ENCODE results near the gene CDKN2A. TPM values are rescaled to one million over a fixed set of nuclear protein-coding genes. Genes with fewer than 3 reads are reported as not detected.

CDKN2A gene
- total RNA-seq, 1 donor from 2014 or later, result not detected

DNA sequence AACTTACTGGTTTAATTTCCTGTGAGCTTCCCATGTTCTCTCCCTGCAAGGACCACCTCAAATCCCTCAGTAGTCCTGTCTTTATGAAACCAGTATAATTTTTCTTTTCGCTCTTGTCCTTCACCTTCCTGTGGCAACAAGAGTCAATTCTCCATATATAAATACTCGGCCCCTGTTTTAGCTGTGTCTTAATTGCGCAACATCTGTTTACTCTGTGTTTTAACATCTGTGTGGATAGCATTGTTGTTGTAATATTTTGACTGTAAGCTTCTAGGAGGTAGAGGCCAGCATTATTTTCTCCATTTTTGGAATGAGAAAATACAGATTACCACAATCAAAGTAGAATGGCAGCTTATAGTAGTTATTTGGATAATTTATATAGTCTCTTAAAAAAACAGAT is 45.1 kb upstream of the CDKN2A start:
- Mint-ChIP-seq H3K27ac (ENCODE audit: unreplicated experiment) (no peak overlapping the region), H3K9me3 (ENCODE audit: unreplicated experiment) (no peaks in the 10 kb centered on the region), H3K4me1 (ENCODE audit: unreplicated experiment) (no peaks in the 10 kb centered on the region), H3K36me3 (ENCODE audit: low read depth, unreplicated experiment) (no peaks in the 10 kb centered on the region), H3K27me3 (ENCODE audit: unreplicated experiment) (no peaks in the 10 kb centered on the region), H3K4me3 (ENCODE audit: unreplicated experiment) (no peak overlapping the region)
- TF ChIP-seq, protein P1, sequence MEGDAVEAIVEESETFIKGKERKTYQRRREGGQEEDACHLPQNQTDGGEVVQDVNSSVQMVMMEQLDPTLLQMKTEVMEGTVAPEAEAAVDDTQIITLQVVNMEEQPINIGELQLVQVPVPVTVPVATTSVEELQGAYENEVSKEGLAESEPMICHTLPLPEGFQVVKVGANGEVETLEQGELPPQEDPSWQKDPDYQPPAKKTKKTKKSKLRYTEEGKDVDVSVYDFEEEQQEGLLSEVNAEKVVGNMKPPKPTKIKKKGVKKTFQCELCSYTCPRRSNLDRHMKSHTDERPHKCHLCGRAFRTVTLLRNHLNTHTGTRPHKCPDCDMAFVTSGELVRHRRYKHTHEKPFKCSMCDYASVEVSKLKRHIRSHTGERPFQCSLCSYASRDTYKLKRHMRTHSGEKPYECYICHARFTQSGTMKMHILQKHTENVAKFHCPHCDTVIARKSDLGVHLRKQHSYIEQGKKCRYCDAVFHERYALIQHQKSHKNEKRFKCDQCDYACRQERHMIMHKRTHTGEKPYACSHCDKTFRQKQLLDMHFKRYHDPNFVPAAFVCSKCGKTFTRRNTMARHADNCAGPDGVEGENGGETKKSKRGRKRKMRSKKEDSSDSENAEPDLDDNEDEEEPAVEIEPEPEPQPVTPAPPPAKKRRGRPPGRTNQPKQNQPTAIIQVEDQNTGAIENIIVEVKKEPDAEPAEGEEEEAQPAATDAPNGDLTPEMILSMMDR (IDR thresholded peaks at IDR 0.05; ENCODE audit: unreplicated experiment), result no peak
- no peak for DNase-seq (ENCODE audit: low spot score)

GRCh38 chr9:22037954-22038690 is 43.9 kb upstream of the CDKN2A start:
- no peaks in the 10 kb centered on the region for H3K27me3 Mint-ChIP-seq (ENCODE audit: unreplicated experiment)
- no peak overlapping the region for H3K27ac Mint-ChIP-seq (ENCODE audit: unreplicated experiment)
- DNase-seq (ENCODE audit: low spot score), result no peak
- H3K4me1 Mint-ChIP-seq (ENCODE audit: unreplicated experiment), result no peaks in the 10 kb centered on the region
- H3K4me3 Mint-ChIP-seq (ENCODE audit: unreplicated experiment), result no peak overlapping the region
- no peaks in the 10 kb centered on the region for H3K36me3 Mint-ChIP-seq (ENCODE audit: low read depth, unreplicated experiment)
- TF ChIP-seq, protein P1 (IDR thresholded peaks at IDR 0.05; ENCODE audit: unreplicated experiment), result peak; percentile 61
- H3K9me3 Mint-ChIP-seq (ENCODE audit: unreplicated experiment), result no peaks in the 10 kb centered on the region

DNA sequence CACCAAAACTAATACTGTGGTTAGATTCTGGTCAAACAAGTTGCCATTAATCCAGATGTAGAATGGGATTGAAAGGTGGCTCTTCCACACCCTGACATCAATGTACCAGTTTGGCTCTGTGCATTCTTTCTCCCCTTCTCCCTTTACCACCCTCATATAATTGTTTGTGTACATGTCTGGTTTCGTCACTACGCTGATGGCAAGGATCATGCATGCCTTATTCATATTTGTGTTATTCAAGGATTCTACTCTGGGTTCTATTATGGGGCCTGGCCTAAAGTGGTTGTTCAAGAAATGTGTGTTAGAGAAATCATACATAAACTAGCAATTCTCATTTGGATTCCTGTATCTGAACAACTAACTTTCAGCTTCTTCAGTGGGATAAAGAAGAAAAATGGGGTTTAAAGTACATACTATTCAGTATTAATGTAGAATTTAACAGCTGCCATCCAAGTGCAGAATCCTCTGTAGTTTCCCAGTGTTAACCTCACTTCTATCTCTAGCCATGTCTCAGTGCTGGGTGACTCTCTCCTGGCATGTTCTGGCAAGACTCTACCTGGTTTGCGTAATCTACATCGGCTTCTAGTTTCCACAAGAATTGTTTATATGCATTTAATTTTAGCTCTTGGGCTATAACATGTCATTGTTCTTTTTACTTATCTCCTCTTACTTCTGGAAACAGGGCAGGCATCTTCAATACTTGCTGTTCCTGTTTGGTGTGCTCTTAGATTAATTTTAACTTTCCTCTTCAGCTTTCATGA is 42.9 kb upstream of the CDKN2A start:
- H3K27me3 Mint-ChIP-seq (ENCODE audit: unreplicated experiment), result no peaks in the 10 kb centered on the region
- no peak overlapping the region for H3K27ac Mint-ChIP-seq (ENCODE audit: unreplicated experiment)
- TF ChIP-seq, protein P1 (IDR thresholded peaks at IDR 0.05; ENCODE audit: unreplicated experiment), result no peak
- H3K36me3 Mint-ChIP-seq (ENCODE audit: low read depth, unreplicated experiment), result no peaks in the 10 kb centered on the region
- DNase-seq (ENCODE audit: low spot score), result no peak
- no peaks in the 10 kb centered on the region for H3K9me3 Mint-ChIP-seq (ENCODE audit: unreplicated experiment)
- no peaks in the 10 kb centered on the region for H3K4me1 Mint-ChIP-seq (ENCODE audit: unreplicated experiment)
- H3K4me3 Mint-ChIP-seq (ENCODE audit: unreplicated experiment), result no peak overlapping the region

- H3K27ac Mint-ChIP-seq (ENCODE audit: unreplicated experiment), result no peak overlapping the region
- no peak for DNase-seq (ENCODE audit: low spot score)
Observed at GRCh38 chr9:22035591-22036011, 41.4 kb upstream of the CDKN2A start.

More at GRCh38 chr9:22035591-22036011, 41.4 kb upstream of the CDKN2A start:
- no peaks in the 10 kb centered on the region for H3K27me3 Mint-ChIP-seq (ENCODE audit: unreplicated experiment)
- H3K4me3 Mint-ChIP-seq (ENCODE audit: unreplicated experiment), result no peak overlapping the region
- TF ChIP-seq, protein P1 (IDR thresholded peaks at IDR 0.05; ENCODE audit: unreplicated experiment), result no peak
- no peaks in the 10 kb centered on the region for H3K4me1 Mint-ChIP-seq (ENCODE audit: unreplicated experiment)
- H3K36me3 Mint-ChIP-seq (ENCODE audit: low read depth, unreplicated experiment), result no peaks in the 10 kb centered on the region
- no peaks in the 10 kb centered on the region for H3K9me3 Mint-ChIP-seq (ENCODE audit: unreplicated experiment)

Measured in endothelial cell (in vitro differentiated cells).